IMR-90 (cell line): ENCODE measurements around the gene MSH2.

Experiments used
- CEBPB ChIP-seq: IDR thresholded peaks from 2 replicates; pipeline ENCODE4 v1.6.1; 2012; ENCODE audit warnings: low read depth, low read length, improper control_type of control experiment
- CTCF ChIP-seq: conservative IDR thresholded peaks from 2 replicates; pipeline ENCODE4 v1.5.1; 2012; ENCODE audit warnings: mild to moderate bottlenecking, low read depth, low read length, improper control_type of control experiment
- MXI1 ChIP-seq: IDR thresholded peaks from 2 replicates; pipeline ENCODE4 v1.6.1; 2012; ENCODE audit warnings: low read depth, mild to moderate bottlenecking, low read length, moderate library complexity, borderline replicate concordance
- POLR2A ChIP-seq: IDR thresholded peaks from 2 replicates; pipeline ENCODE4 v1.6.1; 2012; ENCODE audit warnings: mild to moderate bottlenecking, low read depth, low read length
- RAD21 ChIP-seq: IDR thresholded peaks from 2 replicates; pipeline ENCODE4 v1.6.1; 2012; ENCODE audit warnings: low read length, improper control_type of control experiment
- RFX5 ChIP-seq: IDR thresholded peaks from 2 replicates; pipeline ENCODE4 v1.8.0; 2012; ENCODE audit warnings: low read depth, mild to moderate bottlenecking, low read length, moderate library complexity
- SMC3 ChIP-seq: fragments of 150-350 bp; IDR thresholded peaks from 2 replicates; pipeline ENCODE4 v1.6.1; 2016; ENCODE audit warnings: low read depth, mild to moderate bottlenecking, antibody characterized with exemption, low read length, moderate library complexity
- USF2 ChIP-seq: fragments of 150-350 bp; IDR thresholded peaks from 2 replicates; pipeline ENCODE4 v1.6.1; 2017; ENCODE audit warnings: mild to moderate bottlenecking, antibody characterized with exemption, low read length, low read depth

DNA sequence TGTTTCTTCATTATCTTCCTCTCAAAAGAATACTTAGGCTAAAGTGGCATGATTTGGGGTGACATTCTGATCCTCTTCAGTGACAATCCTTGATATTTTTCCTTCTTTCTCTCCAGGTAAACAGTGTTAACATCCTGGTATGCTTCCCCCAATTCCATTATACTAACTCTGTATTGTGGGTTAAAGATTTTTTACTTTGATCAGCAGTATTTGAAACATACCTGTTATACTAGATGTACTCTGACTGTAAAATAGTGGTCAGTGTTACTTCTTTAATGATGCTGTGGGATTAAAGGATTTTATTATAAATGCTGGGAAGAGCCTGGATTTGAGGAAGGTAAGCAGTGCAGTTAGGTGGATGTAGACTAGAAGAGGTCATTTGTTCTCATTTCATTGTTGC is 48.8 kb downstream of the MSH2 start:
- TF ChIP-seq POLR2A (no peak), CTCF (no peak), SMC3 (no peak), RFX5 (no peak), RAD21 (no peak), MXI1 (no peak), USF2 (no peak), CEBPB (no peak)
